VCaP (cell line): ENCODE results near the gene CDK1.
A peak's percentile ranks its signal among the peaks of the same experiment; 100 is the strongest.

Experiments used
- H3K27ac ChIP-seq: fragments of 450-650 bp; 2 replicates; pipeline ENCODE4 v1.5.1; 2017
- CTCF ChIP-seq: fragments of 450-650 bp; conservative IDR thresholded peaks from 2 replicates; pipeline ENCODE4 v1.5.1; 2017; ENCODE audit warnings: mild to moderate bottlenecking, moderate library complexity

Gene CDK1

GRCh38 chr10:60734226-60734625 is 44.1 kb upstream of the CDK1 start:
- no peak for TF ChIP-seq CTCF
- peak overlapping the region; percentile 99 for H3K27ac ChIP-seq

GRCh38 chr10:60735244-60735643 is 43.0 kb upstream of the CDK1 start:
- peak overlapping the region; percentile 99 for H3K27ac ChIP-seq
- TF ChIP-seq CTCF = no peak

- TF ChIP-seq CTCF = no peak
- peak overlapping the region; percentile 99; the same call in 1 of the 2 replicates for H3K27ac ChIP-seq
Observed at GRCh38 chr10:60737242-60737641, 41.0 kb upstream of the CDK1 start.

GRCh38 chr10:60739558-60739957 is 38.7 kb upstream of the CDK1 start:
- H3K27ac ChIP-seq = no peak overlapping the region
- TF ChIP-seq CTCF = no peak

GRCh38 chr10:60742512-60742911 is 35.8 kb upstream of the CDK1 start:
- TF ChIP-seq CTCF = no peak
- H3K27ac ChIP-seq = no peak overlapping the region

- no peak overlapping the region for H3K27ac ChIP-seq
- no peak for TF ChIP-seq CTCF
Observed at GRCh38 chr10:60747817-60748469, 30.3 kb upstream of the CDK1 start.

- no peak overlapping the region for H3K27ac ChIP-seq
- no peak for TF ChIP-seq CTCF
Observed at GRCh38 chr10:60753152-60753551, 25.1 kb upstream of the CDK1 start.
